ENCODE measurements around the gene SERBP1. TPM values are rescaled to one million over a fixed set of nuclear protein-coding genes. Genes with fewer than 3 reads are reported as not detected.
"Not testable (repeated sequence)": the region's sequence is repeated elsewhere in the genome, so short reads cannot be mapped to it uniquely, and the experiment has no call there.

Gene SERBP1
- total RNA-seq, 6 experiments from 2014 or later = 65.6 to 156 (median 96.6) TPM

- no peaks in the 10 kb centered on the region for H3K36me3 ChIP-seq
- intact Hi-C loops (cut with DNase I) = no loop called here
- H3K4me3 ChIP-seq = no peak overlapping the region
- no peak overlapping the region for H3K27ac ChIP-seq
- no peaks in the 10 kb centered on the region for H3K27me3 ChIP-seq
- WGBS (ENCODE audit: insufficient coverage, low coverage, low lambda C conversion rate, missing lambda C conversion rate) = 60% methylated on average over 1 of the region's 1 CpG
- H3K9me3 ChIP-seq = no peaks in the 10 kb centered on the region
- ATAC-seq (no peak), DNase-seq (no peak)
- H3K4me1 ChIP-seq = no peaks in the 10 kb centered on the region
- TF ChIP-seq POLR2A (IDR thresholded peaks at IDR 0.05) = no peak
- TF ChIP-seq, protein P1, sequence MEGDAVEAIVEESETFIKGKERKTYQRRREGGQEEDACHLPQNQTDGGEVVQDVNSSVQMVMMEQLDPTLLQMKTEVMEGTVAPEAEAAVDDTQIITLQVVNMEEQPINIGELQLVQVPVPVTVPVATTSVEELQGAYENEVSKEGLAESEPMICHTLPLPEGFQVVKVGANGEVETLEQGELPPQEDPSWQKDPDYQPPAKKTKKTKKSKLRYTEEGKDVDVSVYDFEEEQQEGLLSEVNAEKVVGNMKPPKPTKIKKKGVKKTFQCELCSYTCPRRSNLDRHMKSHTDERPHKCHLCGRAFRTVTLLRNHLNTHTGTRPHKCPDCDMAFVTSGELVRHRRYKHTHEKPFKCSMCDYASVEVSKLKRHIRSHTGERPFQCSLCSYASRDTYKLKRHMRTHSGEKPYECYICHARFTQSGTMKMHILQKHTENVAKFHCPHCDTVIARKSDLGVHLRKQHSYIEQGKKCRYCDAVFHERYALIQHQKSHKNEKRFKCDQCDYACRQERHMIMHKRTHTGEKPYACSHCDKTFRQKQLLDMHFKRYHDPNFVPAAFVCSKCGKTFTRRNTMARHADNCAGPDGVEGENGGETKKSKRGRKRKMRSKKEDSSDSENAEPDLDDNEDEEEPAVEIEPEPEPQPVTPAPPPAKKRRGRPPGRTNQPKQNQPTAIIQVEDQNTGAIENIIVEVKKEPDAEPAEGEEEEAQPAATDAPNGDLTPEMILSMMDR (IDR thresholded peaks at IDR 0.05) = no peak
Observed at GRCh38 chr1:67446893-67447292, 16.7 kb upstream of the SERBP1 start.

DNA sequence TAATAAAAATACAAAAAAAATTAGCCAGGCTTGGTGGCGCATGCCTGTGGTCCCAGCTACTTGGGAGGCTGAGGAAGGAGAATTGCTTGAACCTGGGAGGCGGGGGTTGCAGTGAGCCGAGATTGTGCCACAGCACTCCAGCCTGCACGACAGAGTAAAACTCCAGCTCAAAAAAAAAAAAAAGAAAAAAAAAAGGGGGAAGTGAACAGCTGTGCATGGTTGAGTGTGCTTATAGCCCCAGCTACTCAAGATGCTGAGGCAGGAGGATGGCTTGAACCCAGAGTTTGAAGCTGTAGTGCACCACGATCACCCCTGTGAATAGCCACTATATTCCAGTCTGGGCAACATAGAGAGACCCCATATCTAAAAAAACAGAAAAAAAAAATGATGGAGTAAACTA is 15.8 kb upstream of the SERBP1 start:
- intact Hi-C loops (cut with DNase I) = not testable (repeated sequence)

DNA sequence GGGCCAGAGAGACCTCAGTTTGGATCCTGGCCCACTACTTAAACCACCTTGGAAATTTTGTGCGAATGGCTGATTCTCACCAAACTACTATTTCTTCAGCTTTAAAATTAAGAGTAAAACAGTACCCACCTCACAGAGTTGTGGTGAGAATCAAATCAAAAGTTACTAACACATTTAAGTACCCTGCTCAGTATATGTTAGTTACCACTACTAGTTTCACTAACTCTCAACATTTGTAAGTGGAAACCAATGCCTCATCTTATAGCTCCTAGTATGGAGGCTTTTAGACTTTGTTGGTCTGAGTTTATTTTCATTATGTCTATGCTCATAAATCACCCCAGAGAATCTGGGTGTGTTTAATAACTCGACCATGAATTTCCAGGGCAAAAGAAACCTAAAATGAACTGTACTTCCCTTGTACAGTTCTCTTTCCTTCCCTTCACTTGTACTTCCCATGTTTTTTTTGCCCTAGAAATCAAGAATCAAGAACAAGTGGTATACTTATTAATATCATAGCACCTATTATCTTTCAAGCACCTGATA is 11.6 kb upstream of the SERBP1 start:
- Histone ChIP-seq H3K9me3 (no peaks in the 10 kb centered on the region), H3K27ac (no peak overlapping the region), H3K36me3 (no peaks in the 10 kb centered on the region), H3K4me1 (no peaks in the 10 kb centered on the region), H3K4me3 (no peak overlapping the region), H3K27me3 (no peaks in the 10 kb centered on the region)
- 72% methylated on average over 2 of the region's 2 CpGs for WGBS (ENCODE audit: insufficient coverage, low coverage, low lambda C conversion rate, missing lambda C conversion rate)
- intact Hi-C loops (cut with DNase I) = no loop called here
- DNase-seq = no peak
- ATAC-seq = no peak
- TF ChIP-seq, protein P1 (IDR thresholded peaks at IDR 0.05) = no peak
- TF ChIP-seq POLR2A (IDR thresholded peaks at IDR 0.05) = no peak

More for the DNA sequence above, 15.8 kb upstream of the SERBP1 start:
- H3K9me3 ChIP-seq, H3K27ac ChIP-seq, H3K27me3 ChIP-seq, H3K4me1 ChIP-seq, DNase-seq, H3K4me3 ChIP-seq, ATAC-seq, H3K36me3 ChIP-seq: not testable (repeated sequence)
- WGBS (ENCODE audit: insufficient coverage, low coverage, low lambda C conversion rate, missing lambda C conversion rate) = 73% methylated on average over 5 of the region's 5 CpGs

- 15% methylated on average over 3 of the region's 3 CpGs for WGBS (ENCODE audit: insufficient coverage, low coverage, low lambda C conversion rate, missing lambda C conversion rate)
- no peaks in the 10 kb centered on the region for H3K9me3 ChIP-seq
- ATAC-seq = peak; percentile 46 to 79 (median 62)
Observed at GRCh38 chr1:67441183-67441582, 11.0 kb upstream of the SERBP1 start.

DNA sequence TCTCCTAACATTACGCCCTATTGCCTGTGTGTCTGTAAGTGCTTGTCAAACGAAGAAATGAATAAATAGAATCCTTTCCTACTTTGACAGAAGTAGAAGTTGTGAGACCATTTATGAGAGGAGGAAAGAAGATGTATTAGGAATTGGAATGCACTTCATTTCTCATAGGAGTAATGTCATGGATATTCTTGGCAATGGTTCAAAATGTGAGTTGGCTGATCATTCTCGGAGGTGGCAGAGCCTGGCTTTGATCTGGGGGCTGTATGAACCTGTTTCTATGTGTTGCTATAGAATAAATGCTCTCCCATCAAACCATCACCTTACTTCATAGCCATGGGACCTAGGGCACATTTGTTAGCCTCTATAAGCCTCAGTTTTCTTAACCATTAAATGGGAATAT is 10.1 kb upstream of the SERBP1 start:
- DNase-seq (no peak), ATAC-seq (no peak)
- Histone ChIP-seq H3K4me3 (no peak overlapping the region), H3K36me3 (no peaks in the 10 kb centered on the region), H3K27ac (no peak overlapping the region), H3K27me3 (no peaks in the 10 kb centered on the region), H3K4me1 (no peaks in the 10 kb centered on the region), H3K9me3 (no peaks in the 10 kb centered on the region)
- intact Hi-C loops (cut with DNase I) = no loop called here
- WGBS (ENCODE audit: insufficient coverage, low coverage, low lambda C conversion rate, missing lambda C conversion rate) = 88% methylated on average over 3 of the region's 3 CpGs
- TF ChIP-seq, protein P1 (IDR thresholded peaks at IDR 0.05) = no peak
- TF ChIP-seq POLR2A (IDR thresholded peaks at IDR 0.05) = no peak

More at GRCh38 chr1:67441183-67441582, 11.0 kb upstream of the SERBP1 start:
- TF ChIP-seq, protein P1 (IDR thresholded peaks at IDR 0.05) = no peak
- TF ChIP-seq POLR2A (IDR thresholded peaks at IDR 0.05) = no peak
- H3K4me3 ChIP-seq = no peak overlapping the region
- intact Hi-C loops (cut with DNase I) = no loop called here
- no peaks in the 10 kb centered on the region for H3K36me3 ChIP-seq
- no peaks in the 10 kb centered on the region for H3K27me3 ChIP-seq
- H3K4me1 ChIP-seq = no peaks in the 10 kb centered on the region
- no peak overlapping the region for H3K27ac ChIP-seq
- DNase-seq = peak in 2 of 3 donors; percentile 64 to 70
